Upper lobe of right lung (tissue), 1 donor: ENCODE results near the gene TRIM14. TPM values are rescaled to one million over a fixed set of nuclear protein-coding genes. Genes with fewer than 3 reads are reported as not detected.

ENCODE experiments used
- ATAC-seq: fragments of 200-7000 bp; cut with Tn5 transposase; one replicate; pipeline ENCODE4 v1.9.1; 2020; ENCODE audit warnings: mild to moderate bottlenecking, moderate library complexity
- DNase-seq: peaks from one replicate; pipeline ENCODE4 v3.0.0-alpha.2; 2020
- H3K27ac ChIP-seq: fragments of 200-600 bp; one replicate; pipeline ENCODE4 v1.8.0; 2022
- H3K27me3 ChIP-seq: fragments of 200-600 bp; one replicate; pipeline ENCODE4 v1.8.0; 2022; ENCODE audit warnings: mild to moderate bottlenecking
- H3K36me3 ChIP-seq: fragments of 200-600 bp; one replicate; pipeline ENCODE4 v1.8.0; 2022
- H3K4me1 ChIP-seq: fragments of 200-600 bp; one replicate; pipeline ENCODE4 v1.8.0; 2022
- H3K4me3 ChIP-seq: fragments of 200-600 bp; one replicate; pipeline ENCODE4 v1.8.0; 2022; ENCODE audit warnings: mild to moderate bottlenecking
- H3K9me3 ChIP-seq: fragments of 200-600 bp; one replicate; pipeline ENCODE4 v1.8.0; 2022
- CTCF ChIP-seq: fragments of 200-600 bp; IDR thresholded peaks from one replicate; pipeline ENCODE4 v1.8.0; 2022; ENCODE audit warnings: antibody characterized with exemption
- intact Hi-C: fragments of 100-400 bp; cut with DNase I; formaldehyde crosslinking; loops from one replicate; pipeline ENCODE4 v1.11.0; 2022
- total RNA-seq: library from RNA; stranded (reverse); fragmentation: NEBNext Ultra II Directional; extraction: Animal tissue kit (Norgen Biotek cat#: 25700); gene quantifications from one replicate; pipeline ENCODE4 v1.2.1, GENCODE V29; 2021
- donor health status: DM: no; HTN: yes; CAD: no; lungs with severe emphysema.

TRIM14 gene
- total RNA-seq, 1 donor from 2014 or later = 38.7 TPM

- intact Hi-C loops = no loop called here
Observed at GRCh38 chr9:98140503-98140902, 21.5 kb upstream of the TRIM14 start.

GRCh38 chr9:98136489-98136888 is 17.5 kb upstream of the TRIM14 start:
- TF ChIP-seq CTCF = no peak
- Histone ChIP-seq H3K9me3 (no peaks in the 10 kb centered on the region), H3K4me1 (peaks cover 4% of the 10 kb centered on the region), H3K4me3 (no peak overlapping the region), H3K36me3 (no peaks in the 10 kb centered on the region), H3K27me3 (no peaks in the 10 kb centered on the region), H3K27ac (no peak overlapping the region)
- no peak for DNase-seq
- intact Hi-C loops = no loop called here
- ATAC-seq = no peak

More at GRCh38 chr9:98140503-98140902, 21.5 kb upstream of the TRIM14 start:
- H3K4me3 ChIP-seq = no peak overlapping the region
- no peaks in the 10 kb centered on the region for H3K36me3 ChIP-seq
- no peak for ATAC-seq
- H3K9me3 ChIP-seq = no peaks in the 10 kb centered on the region
- no peak for DNase-seq
- no peaks in the 10 kb centered on the region for H3K27me3 ChIP-seq
- no peak overlapping the region for H3K27ac ChIP-seq
- H3K4me1 ChIP-seq = peaks cover 20% of the 10 kb centered on the region
- TF ChIP-seq CTCF = no peak

GRCh38 chr9:98135938-98136337 is 16.9 kb upstream of the TRIM14 start:
- no peak for TF ChIP-seq CTCF
- H3K27ac ChIP-seq = no peak overlapping the region
- H3K4me3 ChIP-seq = no peak overlapping the region
- ATAC-seq (no peak), DNase-seq (no peak)
- H3K4me1 ChIP-seq = peaks cover 4% of the 10 kb centered on the region
- intact Hi-C loops = no loop called here
- H3K9me3 ChIP-seq = no peaks in the 10 kb centered on the region
- no peaks in the 10 kb centered on the region for H3K27me3 ChIP-seq
- H3K36me3 ChIP-seq = no peaks in the 10 kb centered on the region

- Histone ChIP-seq H3K9me3 (no peaks in the 10 kb centered on the region), H3K27ac (no peak overlapping the region), H3K4me3 (no peak overlapping the region), H3K4me1 (peaks cover 4% of the 10 kb centered on the region), H3K27me3 (no peaks in the 10 kb centered on the region), H3K36me3 (no peaks in the 10 kb centered on the region)
- intact Hi-C loops = no loop called here
- ATAC-seq (no peak), DNase-seq (no peak)
- TF ChIP-seq CTCF = no peak
Observed at GRCh38 chr9:98135558-98135934, 16.5 kb upstream of the TRIM14 start.

- DNase-seq (peak; percentile 45), ATAC-seq (no peak)
- intact Hi-C loops = no loop called here
- Histone ChIP-seq H3K4me1 (peaks cover 4% of the 10 kb centered on the region), H3K27me3 (no peaks in the 10 kb centered on the region), H3K27ac (no peak overlapping the region), H3K9me3 (no peaks in the 10 kb centered on the region), H3K36me3 (no peaks in the 10 kb centered on the region), H3K4me3 (no peak overlapping the region)
- no peak for TF ChIP-seq CTCF
Observed at GRCh38 chr9:98134702-98135557, 15.9 kb upstream of the TRIM14 start.
